Spleen (tissue), 11 donors: ENCODE results near the gene CALCR. TPM values are rescaled to one million over a fixed set of nuclear protein-coding genes. Genes with fewer than 3 reads are reported as not detected.
"Not testable (repeated sequence)": the region's sequence is repeated elsewhere in the genome, so short reads cannot be mapped to it uniquely, and the experiment has no call there.

Experiments
- DNase-seq: peaks from one replicate; pipeline ENCODE4 v3.0.0-alpha.2; 2020
- H3K27ac ChIP-seq, 8 donors: fragments of 200-600 bp; sonication (generic) in 7 of 8; 1 replicate in 4 of 8; 2 replicates in 4 of 8; pipeline versions ENCODE4 v1.5.0 to v1.8.0; 2016 to 2021; ENCODE audit warnings: inconsistent platforms in 4 of 8, mild to moderate bottlenecking in 4 of 8, moderate library complexity in 1 of 8
- H3K27me3 ChIP-seq, 7 donors: fragments of 200-600 bp; sonication (generic) in 6 of 7; replicated peaks in 1 of 7; 1 replicate in 4 of 7; 2 replicates in 3 of 7; pipeline versions ENCODE4 v1.5.0 to v1.8.0; 2016 to 2021; ENCODE audit warnings: inconsistent platforms in 3 of 7, mild to moderate bottlenecking in 1 of 7
- H3K36me3 ChIP-seq, 6 donors: fragments of 200-600 bp; sonication (generic) in 5 of 6; 1 replicate in 4 of 6; 2 replicates in 2 of 6; pipeline versions ENCODE4 v1.5.0 to v1.8.0; 2016 to 2021; ENCODE audit warnings: inconsistent platforms in 2 of 6
- H3K4me1 ChIP-seq, 6 donors: fragments of 200-600 bp; sonication (generic) in 5 of 6; 1 replicate in 3 of 6; 2 replicates in 3 of 6; pipeline versions ENCODE4 v1.5.0 to v1.8.0; 2016 to 2021; ENCODE audit warnings: inconsistent platforms in 3 of 6
- H3K4me3 ChIP-seq, 8 donors: fragments of 200-600 bp; sonication (generic) in 7 of 8; 1 replicate in 4 of 8; 2 replicates in 4 of 8; pipeline versions ENCODE4 v1.5.0 to v1.8.0; 2016 to 2021; ENCODE audit warnings: inconsistent platforms in 4 of 8, mild to moderate bottlenecking in 4 of 8, moderate library complexity in 2 of 8
- H3K9me3 ChIP-seq, 8 donors: fragments of 200-600 bp; sonication (generic) in 7 of 8; 1 replicate in 4 of 8; 2 replicates in 4 of 8; pipeline versions ENCODE4 v1.5.0 to v1.8.0; 2016 to 2021; ENCODE audit warnings: inconsistent platforms in 4 of 8
- POLR2A ChIP-seq, 3 donors: fragments of 450-650 bp; IDR thresholded peaks; one replicate each; pipeline ENCODE4 v1.5.1; 2017; ENCODE audit warnings: antibody characterized with exemption in 3 of 3, mild to moderate bottlenecking in 1 of 3
- POLR2AphosphoS5 ChIP-seq, 3 donors: sonication (generic); formaldehyde crosslinking; IDR thresholded peaks; one replicate each; pipeline ENCODE4 v1.5.1; 2017; ENCODE audit warnings: antibody characterized with exemption in 3 of 3
- WGBS, 5 donors: extraction: QIAGEN DNeasy Blood & Tissue Kit in 3 of 5; methylation state at CpG; one replicate each; pipeline versions ENCODE4 v1.1.5 to v1.1.7; 2013 to 2018; 5-methylcytosine and 5-hydroxymethylcytosine counted together
- intact Hi-C: fragments of 100-400 bp; cut with DNase I; formaldehyde crosslinking; loops from one replicate; pipeline ENCODE4 v1.15.0; 2023; ENCODE audit warnings: low total_unique reads
- polyA plus RNA-seq, 3 donors: library from polyadenylated mRNA; stranded (reverse); fragments of 200-250 nt; gene quantifications; one replicate each; pipeline ENCODE4 v1.2.1, GENCODE V29; 2013
- total RNA-seq, 7 donors: library from RNA; depleted of rRNA in 3 of 7; stranded (reverse); fragments of >200 nt in 3 of 7; fragmentation: NEBNext Ultra II Directional in 4 of 7; extraction: Animal tissue kit (Norgen Biotek cat#: 25700) in 4 of 7; gene quantifications; one replicate each; pipeline versions ENCODE4 v1.1.0 to v1.2.1, GENCODE V29; 2016 to 2021
- TF ChIP-seq, protein P1 (sequence below), 11 experiments: fragments of 200-600 bp in 7 of 11; fragments of 450-650 bp in 4 of 11; sonication (generic) in 4 of 11; IDR thresholded peaks in 8 of 11; conservative IDR thresholded peaks in 3 of 11; 1 replicate in 7 of 11; 2 replicates in 4 of 11; pipeline versions ENCODE4 v1.4.0 to v1.8.0; 2016 to 2021; ENCODE audit warnings: antibody characterized with exemption in 11 of 11, inconsistent platforms in 4 of 11, mild to moderate bottlenecking in 1 of 11
- donor health status: healthy with polysubstance abuse.
- donor health status: DM: no; HTN: no; CAD: no; lungs with moderate emphysema.
- donor health status: DM: no; HTN: no; CAD: no.
- donor health status: Bipolar disorder and iron deficiency.
- donor health status: healthy.
- donor health status: DM: no; HTN: no; CAD: no.
- donor health status: DM: yes; HTN: yes; CAD: no.

Gene CALCR
- total and polyA plus RNA-seq, 10 donors: not detected

DNA sequence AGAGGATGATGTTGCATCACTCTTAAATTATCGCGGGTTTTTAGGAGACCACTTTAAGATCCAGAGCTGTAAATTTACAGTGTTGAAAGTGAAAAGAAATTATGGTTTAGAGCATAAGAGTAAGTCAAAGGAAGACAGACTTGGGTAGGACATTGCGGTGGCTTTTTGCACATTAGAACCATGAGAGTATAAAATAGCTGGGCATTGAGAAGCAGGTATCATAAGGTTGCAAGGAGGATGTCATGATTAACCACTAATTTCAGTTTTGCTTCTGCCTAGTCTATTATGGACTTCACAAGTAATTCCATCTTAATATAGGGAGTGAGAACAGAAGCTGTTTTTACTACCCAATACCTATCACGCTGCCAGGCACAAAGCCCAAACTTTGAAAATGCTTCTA, 57.7 kb downstream of the CALCR start:
- Histone ChIP-seq H3K4me1 (no peaks in the 10 kb centered on the region), H3K36me3 (no peaks in the 10 kb centered on the region), H3K9me3 (no peaks in the 10 kb centered on the region), H3K27me3 (no peaks in the 10 kb centered on the region), H3K4me3 (no peak overlapping the region), H3K27ac (no peak overlapping the region)
- intact Hi-C loops: no loop called here
- DNase-seq: no peak
- 92 to 97% (median 94%) methylated on average over 4 of the region's 4 CpGs for WGBS, 5 donors
- TF ChIP-seq POLR2A (IDR thresholded peaks at IDR 0.05) (no peak), POLR2AphosphoS5 (IDR thresholded peaks at IDR 0.05) (no peak)
- TF ChIP-seq, protein P1, sequence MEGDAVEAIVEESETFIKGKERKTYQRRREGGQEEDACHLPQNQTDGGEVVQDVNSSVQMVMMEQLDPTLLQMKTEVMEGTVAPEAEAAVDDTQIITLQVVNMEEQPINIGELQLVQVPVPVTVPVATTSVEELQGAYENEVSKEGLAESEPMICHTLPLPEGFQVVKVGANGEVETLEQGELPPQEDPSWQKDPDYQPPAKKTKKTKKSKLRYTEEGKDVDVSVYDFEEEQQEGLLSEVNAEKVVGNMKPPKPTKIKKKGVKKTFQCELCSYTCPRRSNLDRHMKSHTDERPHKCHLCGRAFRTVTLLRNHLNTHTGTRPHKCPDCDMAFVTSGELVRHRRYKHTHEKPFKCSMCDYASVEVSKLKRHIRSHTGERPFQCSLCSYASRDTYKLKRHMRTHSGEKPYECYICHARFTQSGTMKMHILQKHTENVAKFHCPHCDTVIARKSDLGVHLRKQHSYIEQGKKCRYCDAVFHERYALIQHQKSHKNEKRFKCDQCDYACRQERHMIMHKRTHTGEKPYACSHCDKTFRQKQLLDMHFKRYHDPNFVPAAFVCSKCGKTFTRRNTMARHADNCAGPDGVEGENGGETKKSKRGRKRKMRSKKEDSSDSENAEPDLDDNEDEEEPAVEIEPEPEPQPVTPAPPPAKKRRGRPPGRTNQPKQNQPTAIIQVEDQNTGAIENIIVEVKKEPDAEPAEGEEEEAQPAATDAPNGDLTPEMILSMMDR (IDR thresholded peaks at IDR 0.05 in 8 of 11, conservative IDR thresholded peaks at IDR 0.05 in 3 of 11): no peak

DNA sequence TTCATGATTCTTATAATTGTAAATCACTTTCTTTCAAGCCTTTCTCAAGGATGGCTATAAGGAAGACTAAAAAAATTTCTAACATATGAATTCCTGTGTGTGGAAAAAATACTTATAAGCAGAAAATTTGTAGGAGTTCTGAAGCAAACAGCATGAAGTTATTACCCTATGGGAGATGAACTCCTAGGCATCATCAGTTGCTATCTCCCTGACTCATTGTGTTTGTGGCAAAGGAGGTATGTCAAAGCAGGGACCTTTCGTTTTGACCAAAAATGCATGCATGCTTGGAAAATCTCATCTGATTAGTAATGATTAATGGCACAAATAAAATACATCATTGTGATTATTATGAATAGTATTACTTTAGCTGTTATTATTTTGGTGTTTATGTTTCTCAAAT, 59.4 kb downstream of the CALCR start:
- Histone ChIP-seq H3K27ac (no peak overlapping the region), H3K36me3 (no peaks in the 10 kb centered on the region), H3K9me3 (no peaks in the 10 kb centered on the region), H3K4me3 (no peak overlapping the region), H3K27me3 (no peaks in the 10 kb centered on the region), H3K4me1 (no peaks in the 10 kb centered on the region)
- 62 to 87% (median 70%) methylated on average over 1 of the region's 1 CpG for WGBS, 5 donors
- intact Hi-C loops: no loop called here
- no peak for DNase-seq
- TF ChIP-seq, protein P1 (IDR thresholded peaks at IDR 0.05 in 8 of 11, conservative IDR thresholded peaks at IDR 0.05 in 3 of 11): no peak
- TF ChIP-seq POLR2A (IDR thresholded peaks at IDR 0.05): no peak
- TF ChIP-seq POLR2AphosphoS5 (IDR thresholded peaks at IDR 0.05): no peak

DNA sequence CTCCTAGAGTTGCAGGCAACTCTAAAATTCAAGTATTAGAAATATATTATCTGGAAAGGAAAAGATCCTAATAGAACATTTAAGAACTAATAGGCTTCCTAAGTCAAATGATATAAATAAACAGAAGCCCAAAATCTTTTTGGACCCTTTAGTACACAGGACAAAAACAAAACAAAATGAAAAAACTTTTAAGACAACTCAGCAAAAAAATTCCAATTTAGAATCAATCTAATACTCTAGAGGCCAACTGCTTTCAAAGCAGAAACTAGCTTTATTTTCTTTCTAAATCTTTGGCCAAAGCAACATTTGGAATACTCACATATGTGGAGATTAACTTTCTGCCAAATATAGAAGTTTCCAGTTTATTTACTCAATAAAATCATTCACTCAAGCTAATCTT, 65.2 kb downstream of the CALCR start:
- intact Hi-C loops: no loop called here
- TF ChIP-seq, protein P1 (IDR thresholded peaks at IDR 0.05 in 8 of 11, conservative IDR thresholded peaks at IDR 0.05 in 3 of 11): no peak
- TF ChIP-seq POLR2AphosphoS5 (IDR thresholded peaks at IDR 0.05) (no peak), POLR2A (IDR thresholded peaks at IDR 0.05) (no peak)
- Histone ChIP-seq H3K27me3 (no peaks in the 10 kb centered on the region), H3K4me3 (no peak overlapping the region), H3K9me3 (no peaks in the 10 kb centered on the region), H3K27ac (no peak overlapping the region), H3K36me3 (no peaks in the 10 kb centered on the region), H3K4me1 (no peaks in the 10 kb centered on the region)
- DNase-seq: no peak

DNA sequence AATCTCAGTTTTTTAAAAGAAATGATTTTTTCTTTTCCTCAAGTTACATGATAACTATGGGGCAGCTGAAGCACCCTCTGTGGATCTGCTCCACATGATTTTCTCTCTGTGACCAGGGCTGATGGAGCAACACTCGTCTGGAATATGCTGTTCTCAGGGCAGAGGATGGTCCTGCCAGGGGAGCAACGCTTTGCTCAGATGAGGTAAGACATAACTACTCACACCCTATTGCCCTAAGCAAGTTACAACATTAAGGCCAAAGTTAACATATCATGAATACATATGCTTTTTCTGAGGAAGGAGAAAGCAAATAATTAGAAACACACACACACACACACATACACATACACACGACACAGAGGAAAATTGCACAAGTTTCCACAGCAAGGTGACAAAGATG, 71.4 kb downstream of the CALCR start:
- Histone ChIP-seq H3K27me3 (no peaks in the 10 kb centered on the region), H3K27ac (no peak overlapping the region), H3K4me3 (no peak overlapping the region), H3K4me1 (no peaks in the 10 kb centered on the region), H3K9me3 (no peaks in the 10 kb centered on the region), H3K36me3 (no peaks in the 10 kb centered on the region)
- WGBS, 5 donors: 68 to 90% (median 78%) methylated on average over 3 of the region's 3 CpGs
- intact Hi-C loops: no loop called here
- TF ChIP-seq POLR2A (IDR thresholded peaks at IDR 0.05) (no peak), POLR2AphosphoS5 (IDR thresholded peaks at IDR 0.05) (no peak)
- TF ChIP-seq, protein P1 (IDR thresholded peaks at IDR 0.05 in 8 of 11, conservative IDR thresholded peaks at IDR 0.05 in 3 of 11): no peak
- DNase-seq: no peak

DNA sequence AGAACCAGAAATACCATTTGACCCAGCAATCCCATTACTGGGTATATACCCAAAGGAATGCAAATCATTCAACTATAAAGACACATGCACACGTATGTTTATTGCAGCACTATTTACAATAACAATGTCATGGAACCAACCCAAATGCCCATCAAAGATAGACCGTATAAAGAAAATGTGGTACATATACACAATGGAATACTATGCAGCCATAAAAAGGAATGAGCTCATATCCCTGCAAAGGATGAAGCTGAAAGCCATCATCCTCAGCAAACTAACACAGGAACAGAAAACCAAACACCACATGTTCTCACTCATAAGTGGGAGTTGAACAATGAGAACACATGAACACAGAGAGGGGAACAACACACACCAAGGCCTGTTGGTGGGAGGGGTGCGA, 82.7 kb downstream of the CALCR start:
- peaks cover 0 to 17% (median 5%) of the 10 kb centered on the region in 8 donors for H3K9me3 ChIP-seq
- H3K27me3 ChIP-seq, H3K36me3 ChIP-seq, H3K27ac ChIP-seq, H3K4me1 ChIP-seq, H3K4me3 ChIP-seq, DNase-seq, intact Hi-C loops: not testable (repeated sequence)
- 86 to 94% (median 94%) methylated on average over 3 of the region's 3 CpGs for WGBS, 5 donors
